GM23338 (cell line): ENCODE results near the gene SERF2. TPM values are rescaled to one million over a fixed set of nuclear protein-coding genes. Genes with fewer than 3 reads are reported as not detected.
"Not testable (repeated sequence)": the region's sequence is repeated elsewhere in the genome, so short reads cannot be mapped to it uniquely, and the experiment has no call there.

Experiments
- ATAC-seq: fragments of 200-7000 bp; cut with Tn5 transposase; 3 replicates; pipeline ENCODE4 v1.9.1; 2020
- DNase-seq: peaks from one replicate; pipeline ENCODE4 v3.0.0-alpha.2; 2015; ENCODE audit warnings: low spot score
- H2AFZ ChIP-seq: fragments of 200-600 bp; sonication (generic); 2 replicates; pipeline ENCODE4 v1.8.0; 2016; ENCODE audit warnings: antibody characterized with exemption, mild to moderate bottlenecking, moderate library complexity
- H3F3A ChIP-seq: fragments of 200-600 bp; sonication (generic); replicated peaks from 2 replicates; pipeline ENCODE4 v1.8.0; 2017; ENCODE audit warnings: antibody characterized with exemption, mixed run types, low read depth
- H3K27ac ChIP-seq: fragments of 200-600 bp; sonication (generic); 2 replicates; pipeline ENCODE4 v1.6.1; 2016; ENCODE audit warnings: low read depth
- H3K27me3 ChIP-seq: fragments of 200-600 bp; sonication (generic); 2 replicates; pipeline ENCODE4 v1.8.0; 2016; ENCODE audit warnings: mild to moderate bottlenecking, mixed run types, moderate library complexity; ENCODE audit not compliant: insufficient read depth
- H3K36me3 ChIP-seq: fragments of 200-600 bp; sonication (generic); 2 replicates; pipeline ENCODE4 v1.8.0; 2016; ENCODE audit warnings: mild to moderate bottlenecking; ENCODE audit not compliant: insufficient read depth
- H3K4me1 ChIP-seq: fragments of 200-600 bp; sonication (generic); 2 replicates; pipeline ENCODE4 v1.8.0; 2016; ENCODE audit warnings: mild to moderate bottlenecking, moderate library complexity; ENCODE audit not compliant: insufficient read depth
- H3K4me2 ChIP-seq: fragments of 200-600 bp; sonication (generic); 2 replicates; pipeline ENCODE4 v1.7.1; 2017; ENCODE audit warnings: mixed run types
- H3K4me3 ChIP-seq: fragments of 200-600 bp; sonication (generic); 2 replicates; pipeline ENCODE4 v1.6.1; 2016; ENCODE audit warnings: mixed run types
- H3K79me2 ChIP-seq: fragments of 200-600 bp; sonication (generic); replicated peaks from 2 replicates; pipeline ENCODE4 v1.8.0; 2017; ENCODE audit warnings: mild to moderate bottlenecking; ENCODE audit not compliant: insufficient read depth
- H3K9me2 ChIP-seq: fragments of 200-600 bp; sonication (generic); 2 replicates; pipeline ENCODE4 v1.8.0; 2017; ENCODE audit not compliant: insufficient read depth
- H4K20me1 ChIP-seq: fragments of 200-600 bp; sonication (generic); replicated peaks from 2 replicates; pipeline ENCODE4 v1.8.0; 2017; ENCODE audit warnings: mild to moderate bottlenecking; ENCODE audit not compliant: insufficient read depth
- H3K27ac Mint-ChIP-seq: 2 replicates; pipeline ENCODE4 v1.8.0; 2020; ENCODE audit warnings: inconsistent platforms, mild to moderate bottlenecking, moderate library complexity, mixed read lengths
- H3K27me3 Mint-ChIP-seq: 3 replicates; pipeline ENCODE4 v1.8.0; 2022; ENCODE audit warnings: low read depth, mild to moderate bottlenecking, moderate library complexity, mixed read lengths, inconsistent platforms; ENCODE audit not compliant: insufficient read depth, poor library complexity
- H3K36me3 Mint-ChIP-seq: 3 replicates; pipeline ENCODE4 v1.8.0; 2021; ENCODE audit warnings: low read depth, mild to moderate bottlenecking, inconsistent platforms, moderate library complexity, mixed read lengths
- H3K4me1 Mint-ChIP-seq: 3 replicates; pipeline ENCODE4 v1.8.0; 2020; ENCODE audit warnings: mild to moderate bottlenecking, inconsistent platforms, mixed read lengths
- H3K4me3 Mint-ChIP-seq: 3 replicates; pipeline ENCODE4 v1.8.0; 2021; ENCODE audit warnings: moderate library complexity, mild to moderate bottlenecking, inconsistent platforms, mixed read lengths
- H3K9me3 Mint-ChIP-seq: 3 replicates; pipeline ENCODE4 v1.8.0; 2020; ENCODE audit warnings: moderate library complexity, mild to moderate bottlenecking, inconsistent platforms, mixed read lengths
- JUNB ChIP-seq: IDR thresholded peaks from one replicate; pipeline ENCODE4 v1.6.1; 2016; ENCODE audit warnings: antibody characterized with exemption; ENCODE audit not compliant: unreplicated experiment
- NANOG ChIP-seq: IDR thresholded peaks from 2 replicates; pipeline ENCODE4 v1.6.1; 2016; ENCODE audit warnings: antibody characterized with exemption, borderline replicate concordance
- POLR2AphosphoS5 ChIP-seq: IDR thresholded peaks from 2 replicates; pipeline ENCODE4 v1.6.1; 2016; ENCODE audit warnings: antibody characterized with exemption, low read depth
- STAT1 ChIP-seq: IDR thresholded peaks from one replicate; pipeline ENCODE4 v1.6.1; 2016; ENCODE audit warnings: antibody characterized with exemption; ENCODE audit not compliant: unreplicated experiment
- ZNF114 ChIP-seq: fragments of 250-450 bp; sonication (Bioruptor Pico); IDR thresholded peaks from 2 replicates; pipeline ENCODE4 v1.5.0; 2020; ENCODE audit warnings: mild to moderate bottlenecking, moderate library complexity
- ZNF331 ChIP-seq: fragments of 250-450 bp; sonication (Bioruptor Pico); IDR thresholded peaks from 2 replicates; pipeline ENCODE4 v1.5.0; 2020; ENCODE audit warnings: low read depth, mild to moderate bottlenecking, moderate library complexity
- polyA plus RNA-seq: library from polyadenylated mRNA; unstranded; fragments of >200 nt; fragmentation: Nextera tagmentation; extraction: Ambion mirVana; gene quantifications from 2 replicates; pipeline ENCODE4 v1.2.1, GENCODE V29; 2016
- total RNA-seq: library from RNA; depleted of rRNA; stranded (reverse); fragments of >200 nt; shearing (Covaris generic); gene quantifications from 2 replicates; pipeline ENCODE4 v1.2.3, GENCODE V29; 2014
- TF ChIP-seq, protein P1 (sequence below), 2 experiments: fragments of 200-600 bp in 1 of 2; sonication (generic) in 1 of 2; conservative IDR thresholded peaks; 2 replicates each; pipeline versions ENCODE4 v1.5.1 to v1.6.1; 2016 to 2017; ENCODE audit warnings: antibody characterized with exemption in 2 of 2, low read depth in 2 of 2, mild to moderate bottlenecking in 2 of 2, moderate library complexity in 1 of 2
- TF ChIP-seq, protein P2 (sequence below): IDR thresholded peaks from 2 replicates; pipeline ENCODE4 v1.6.1; 2016; ENCODE audit warnings: antibody characterized with exemption
- TF ChIP-seq, protein P3 (sequence below): fragments of 250-450 bp; sonication (Bioruptor Pico); IDR thresholded peaks from 2 replicates; pipeline ENCODE4 v1.5.0; 2020; ENCODE audit warnings: mild to moderate bottlenecking, moderate library complexity

Gene SERF2
- total and polyA plus RNA-seq, 2 experiments from 2014 or later, result 460 to 2,602 TPM

DNA sequence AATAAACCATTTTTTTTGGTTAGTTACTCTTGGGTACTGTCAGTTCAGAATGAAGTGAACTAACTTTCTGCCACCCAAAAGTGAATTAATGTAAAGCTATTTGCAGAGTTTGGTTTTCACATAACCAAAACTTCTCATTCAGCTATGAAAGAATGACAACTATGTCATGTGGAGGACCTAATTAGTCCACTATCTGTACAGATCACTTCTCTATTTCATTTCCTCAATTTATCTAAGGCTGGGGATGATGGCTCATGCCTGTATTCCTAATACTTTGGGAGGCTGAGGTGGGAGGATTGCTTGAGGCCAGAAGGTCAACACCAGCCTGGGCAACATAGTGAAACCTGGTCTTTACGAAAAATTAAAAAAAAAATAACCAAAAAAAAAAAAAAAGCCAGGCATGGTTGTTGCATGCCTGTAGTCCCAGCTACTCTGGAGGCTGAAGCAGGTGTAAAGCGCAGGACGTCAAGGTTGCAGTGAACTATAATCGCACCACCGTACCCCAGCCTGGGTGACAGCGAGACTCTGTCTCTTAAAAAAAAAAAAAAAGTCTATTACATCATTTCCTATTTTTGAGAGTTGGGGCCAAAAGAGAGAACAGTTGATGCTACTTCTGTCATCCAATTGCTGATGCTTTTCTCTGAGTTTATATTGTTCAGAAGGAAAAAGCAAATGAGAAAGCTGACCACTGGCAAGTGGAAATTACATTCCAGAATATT is 17.0 kb downstream of the SERF2 start (continued):
- TF ChIP-seq, protein P1, sequence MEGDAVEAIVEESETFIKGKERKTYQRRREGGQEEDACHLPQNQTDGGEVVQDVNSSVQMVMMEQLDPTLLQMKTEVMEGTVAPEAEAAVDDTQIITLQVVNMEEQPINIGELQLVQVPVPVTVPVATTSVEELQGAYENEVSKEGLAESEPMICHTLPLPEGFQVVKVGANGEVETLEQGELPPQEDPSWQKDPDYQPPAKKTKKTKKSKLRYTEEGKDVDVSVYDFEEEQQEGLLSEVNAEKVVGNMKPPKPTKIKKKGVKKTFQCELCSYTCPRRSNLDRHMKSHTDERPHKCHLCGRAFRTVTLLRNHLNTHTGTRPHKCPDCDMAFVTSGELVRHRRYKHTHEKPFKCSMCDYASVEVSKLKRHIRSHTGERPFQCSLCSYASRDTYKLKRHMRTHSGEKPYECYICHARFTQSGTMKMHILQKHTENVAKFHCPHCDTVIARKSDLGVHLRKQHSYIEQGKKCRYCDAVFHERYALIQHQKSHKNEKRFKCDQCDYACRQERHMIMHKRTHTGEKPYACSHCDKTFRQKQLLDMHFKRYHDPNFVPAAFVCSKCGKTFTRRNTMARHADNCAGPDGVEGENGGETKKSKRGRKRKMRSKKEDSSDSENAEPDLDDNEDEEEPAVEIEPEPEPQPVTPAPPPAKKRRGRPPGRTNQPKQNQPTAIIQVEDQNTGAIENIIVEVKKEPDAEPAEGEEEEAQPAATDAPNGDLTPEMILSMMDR (conservative IDR thresholded peaks at IDR 0.05; ENCODE audit: low read depth in 2 of 2), result no peak
- TF ChIP-seq NANOG (no peak), ZNF114 (CRISPR knock-in tag) (no peak), POLR2AphosphoS5 (no peak), STAT1 (no peak)
- TF ChIP-seq, protein P2, sequence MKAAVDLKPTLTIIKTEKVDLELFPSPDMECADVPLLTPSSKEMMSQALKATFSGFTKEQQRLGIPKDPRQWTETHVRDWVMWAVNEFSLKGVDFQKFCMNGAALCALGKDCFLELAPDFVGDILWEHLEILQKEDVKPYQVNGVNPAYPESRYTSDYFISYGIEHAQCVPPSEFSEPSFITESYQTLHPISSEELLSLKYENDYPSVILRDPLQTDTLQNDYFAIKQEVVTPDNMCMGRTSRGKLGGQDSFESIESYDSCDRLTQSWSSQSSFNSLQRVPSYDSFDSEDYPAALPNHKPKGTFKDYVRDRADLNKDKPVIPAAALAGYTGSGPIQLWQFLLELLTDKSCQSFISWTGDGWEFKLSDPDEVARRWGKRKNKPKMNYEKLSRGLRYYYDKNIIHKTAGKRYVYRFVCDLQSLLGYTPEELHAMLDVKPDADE, result no peak

DNA sequence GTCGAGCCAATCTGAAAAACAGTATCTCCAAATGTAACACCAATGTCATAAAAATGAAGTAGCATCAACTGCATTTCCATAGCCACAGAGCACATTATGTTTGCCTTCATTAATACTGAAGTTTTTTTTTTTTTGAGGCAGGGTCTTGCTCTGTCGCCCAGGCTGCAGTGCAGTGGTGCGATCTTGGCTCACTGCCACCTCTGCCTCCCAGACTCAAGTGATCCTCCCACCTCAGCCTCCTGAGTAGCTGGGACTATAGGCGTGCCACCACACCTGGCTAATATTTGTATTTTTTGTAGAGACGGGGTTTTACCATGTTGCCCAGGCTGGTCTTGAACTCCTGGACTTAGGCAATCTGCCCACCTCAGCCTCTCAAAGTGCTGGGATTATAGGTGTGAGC is 22.9 kb downstream of the SERF2 start:
- not testable (repeated sequence) for ATAC-seq, H3K4me3 Mint-ChIP-seq, H3K9me2 ChIP-seq, H3F3A ChIP-seq, H3K27ac ChIP-seq, H3K4me2 ChIP-seq, H3K4me1 Mint-ChIP-seq, H3K27me3 Mint-ChIP-seq, H3K4me1 ChIP-seq, H3K4me3 ChIP-seq, H3K27me3 ChIP-seq, H3K27ac Mint-ChIP-seq, H3K9me3 Mint-ChIP-seq, H2AFZ ChIP-seq, DNase-seq, H4K20me1 ChIP-seq
- peaks cover 52% of the 10 kb centered on the region for H3K36me3 ChIP-seq
- peaks cover 22% of the 10 kb centered on the region for H3K79me2 ChIP-seq
- H3K36me3 Mint-ChIP-seq, result peaks cover 67% of the 10 kb centered on the region

DNA sequence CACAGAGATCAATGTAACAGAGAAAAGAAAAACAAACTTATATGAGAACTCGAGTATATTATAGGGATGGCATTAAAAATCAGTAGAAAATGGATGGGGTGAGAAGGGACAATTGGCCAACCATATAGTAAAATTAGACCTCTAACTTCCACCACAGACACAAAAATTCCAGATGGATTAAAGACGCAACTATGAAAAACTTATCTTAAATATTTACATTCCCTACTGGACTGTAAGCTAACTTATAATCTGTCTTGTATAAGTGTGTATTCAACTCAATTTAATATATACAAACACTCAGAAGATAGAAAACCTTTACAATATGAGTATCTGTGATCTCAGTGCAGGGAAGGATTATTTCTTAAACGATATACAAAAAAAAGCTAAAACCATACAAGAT is 29.4 kb downstream of the SERF2 start:
- no peak for ATAC-seq
- no peak overlapping the region for H3K27ac ChIP-seq
- Mint-ChIP-seq H3K9me3 (peaks cover 22% of the 10 kb centered on the region), H3K36me3 (peaks cover 37% of the 10 kb centered on the region; the same call in 2 of the 3 replicates), H3K4me1 (0 out of 3 replicates have a peak, but pooled peaks cover 2% of the 10 kb centered on the region), H3K4me3 (no peak overlapping the region), H3K27me3 (peaks cover 23% of the 10 kb centered on the region), H3K27ac (no peak overlapping the region)
- peaks cover 15% of the 10 kb centered on the region for H3K27me3 ChIP-seq
- H3K79me2 ChIP-seq, result peaks cover 64% of the 10 kb centered on the region
- no peak overlapping the region for H3K4me2 ChIP-seq
- peaks cover 12% of the 10 kb centered on the region for H3K36me3 ChIP-seq
- H3K9me2 ChIP-seq, result peaks cover 12% of the 10 kb centered on the region
- no peaks in the 10 kb centered on the region for H3K4me1 ChIP-seq
- no peak for DNase-seq
- H3K4me3 ChIP-seq, result no peak overlapping the region
- H4K20me1 ChIP-seq, result peaks cover 18% of the 10 kb centered on the region
- no peak overlapping the region for H2AFZ ChIP-seq
- H3F3A ChIP-seq, result peaks cover 6% of the 10 kb centered on the region
- TF ChIP-seq, protein P2, result no peak
- TF ChIP-seq JUNB (no peak), POLR2AphosphoS5 (no peak), ZNF331 (CRISPR knock-in tag) (no peak)
- TF ChIP-seq, protein P3, sequence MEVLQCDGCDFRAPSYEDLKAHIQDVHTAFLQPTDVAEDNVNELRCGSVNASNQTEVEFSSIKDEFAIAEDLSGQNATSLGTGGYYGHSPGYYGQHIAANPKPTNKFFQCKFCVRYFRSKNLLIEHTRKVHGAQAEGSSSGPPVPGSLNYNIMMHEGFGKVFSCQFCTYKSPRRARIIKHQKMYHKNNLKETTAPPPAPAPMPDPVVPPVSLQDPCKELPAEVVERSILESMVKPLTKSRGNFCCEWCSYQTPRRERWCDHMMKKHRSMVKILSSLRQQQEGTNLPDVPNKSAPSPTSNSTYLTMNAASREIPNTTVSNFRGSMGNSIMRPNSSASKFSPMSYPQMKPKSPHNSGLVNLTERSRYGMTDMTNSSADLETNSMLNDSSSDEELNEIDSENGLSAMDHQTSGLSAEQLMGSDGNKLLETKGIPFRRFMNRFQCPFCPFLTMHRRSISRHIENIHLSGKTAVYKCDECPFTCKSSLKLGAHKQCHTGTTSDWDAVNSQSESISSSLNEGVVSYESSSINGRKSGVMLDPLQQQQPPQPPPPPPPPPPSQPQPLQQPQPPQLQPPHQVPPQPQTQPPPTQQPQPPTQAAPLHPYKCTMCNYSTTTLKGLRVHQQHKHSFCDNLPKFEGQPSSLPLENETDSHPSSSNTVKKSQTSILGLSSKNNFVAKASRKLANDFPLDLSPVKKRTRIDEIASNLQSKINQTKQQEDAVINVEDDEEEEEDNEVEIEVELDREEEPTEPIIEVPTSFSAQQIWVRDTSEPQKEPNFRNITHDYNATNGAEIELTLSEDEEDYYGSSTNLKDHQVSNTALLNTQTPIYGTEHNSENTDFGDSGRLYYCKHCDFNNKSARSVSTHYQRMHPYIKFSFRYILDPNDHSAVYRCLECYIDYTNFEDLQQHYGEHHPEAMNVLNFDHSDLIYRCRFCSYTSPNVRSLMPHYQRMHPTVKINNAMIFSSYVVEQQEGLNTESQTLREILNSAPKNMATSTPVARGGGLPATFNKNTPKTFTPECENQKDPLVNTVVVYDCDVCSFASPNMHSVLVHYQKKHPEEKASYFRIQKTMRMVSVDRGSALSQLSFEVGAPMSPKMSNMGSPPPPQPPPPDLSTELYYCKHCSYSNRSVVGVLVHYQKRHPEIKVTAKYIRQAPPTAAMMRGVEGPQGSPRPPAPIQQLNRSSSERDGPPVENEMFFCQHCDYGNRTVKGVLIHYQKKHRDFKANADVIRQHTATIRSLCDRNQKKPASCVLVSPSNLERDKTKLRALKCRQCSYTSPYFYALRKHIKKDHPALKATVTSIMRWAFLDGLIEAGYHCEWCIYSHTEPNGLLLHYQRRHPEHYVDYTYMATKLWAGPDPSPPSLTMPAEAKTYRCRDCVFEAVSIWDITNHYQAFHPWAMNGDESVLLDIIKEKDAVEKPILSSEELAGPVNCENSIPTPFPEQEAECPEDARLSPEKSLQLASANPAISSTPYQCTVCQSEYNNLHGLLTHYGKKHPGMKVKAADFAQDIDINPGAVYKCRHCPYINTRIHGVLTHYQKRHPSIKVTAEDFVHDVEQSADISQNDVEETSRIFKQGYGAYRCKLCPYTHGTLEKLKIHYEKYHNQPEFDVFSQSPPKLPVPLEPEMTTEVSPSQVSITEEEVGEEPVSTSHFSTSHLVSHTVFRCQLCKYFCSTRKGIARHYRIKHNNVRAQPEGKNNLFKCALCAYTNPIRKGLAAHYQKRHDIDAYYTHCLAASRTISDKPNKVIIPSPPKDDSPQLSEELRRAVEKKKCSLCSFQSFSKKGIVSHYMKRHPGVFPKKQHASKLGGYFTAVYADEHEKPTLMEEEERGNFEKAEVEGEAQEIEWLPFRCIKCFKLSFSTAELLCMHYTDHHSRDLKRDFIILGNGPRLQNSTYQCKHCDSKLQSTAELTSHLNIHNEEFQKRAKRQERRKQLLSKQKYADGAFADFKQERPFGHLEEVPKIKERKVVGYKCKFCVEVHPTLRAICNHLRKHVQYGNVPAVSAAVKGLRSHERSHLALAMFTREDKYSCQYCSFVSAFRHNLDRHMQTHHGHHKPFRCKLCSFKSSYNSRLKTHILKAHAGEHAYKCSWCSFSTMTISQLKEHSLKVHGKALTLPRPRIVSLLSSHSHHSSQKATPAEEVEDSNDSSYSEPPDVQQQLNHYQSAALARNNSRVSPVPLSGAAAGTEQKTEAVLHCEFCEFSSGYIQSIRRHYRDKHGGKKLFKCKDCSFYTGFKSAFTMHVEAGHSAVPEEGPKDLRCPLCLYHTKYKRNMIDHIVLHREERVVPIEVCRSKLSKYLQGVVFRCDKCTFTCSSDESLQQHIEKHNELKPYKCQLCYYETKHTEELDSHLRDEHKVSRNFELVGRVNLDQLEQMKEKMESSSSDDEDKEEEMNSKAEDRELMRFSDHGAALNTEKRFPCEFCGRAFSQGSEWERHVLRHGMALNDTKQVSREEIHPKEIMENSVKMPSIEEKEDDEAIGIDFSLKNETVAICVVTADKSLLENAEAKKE, result no peak
